ENCODE results near the gene C17orf78.
"Not testable (repeated sequence)": the region's sequence is repeated elsewhere in the genome, so short reads cannot be mapped to it uniquely, and the experiment has no call there.

Gene C17orf78

GRCh38 chr17:37438141-37438540, 62.4 kb downstream of the C17orf78 start:
- no peak for DNase-seq (ENCODE audit: low read depth)

- DNase-seq (ENCODE audit: low read depth), result no peak
These were observed 64.6 kb downstream of the C17orf78 start for GRCh38 chr17:37440424-37440823.

GRCh38 chr17:37441369-37442014, 65.7 kb downstream of the C17orf78 start:
- DNase-seq (ENCODE audit: low read depth), result not testable (repeated sequence)

Data from activated T-cell treated with anti-CD3 and anti-CD28 coated beads for 48 hours (primary cell).